HepG2 (cell line): Measurements from ENCODE around the gene HPS3. TPM values are rescaled to one million over a fixed set of nuclear protein-coding genes. Genes with fewer than 3 reads are reported as not detected.

Source experiments
- ARNT ChIP-seq: fragments of 450-650 bp; IDR thresholded peaks from 2 replicates; pipeline ENCODE4 v1.6.1; 2017
- ATF6 ChIP-seq: sonication (generic); formaldehyde crosslinking; conservative IDR thresholded peaks from 2 replicates; pipeline ENCODE4 v1.4.0; 2020; ENCODE audit warnings: missing genetic modification reagents
- ATF7-NPFF ChIP-seq: sonication (generic); formaldehyde crosslinking; IDR thresholded peaks from 2 replicates; pipeline ENCODE4 v1.8.1; 2023; ENCODE audit warnings: mild to moderate bottlenecking, low read depth, missing genetic modification reagents, moderate library complexity
- CBX5 ChIP-seq: sonication (generic); formaldehyde crosslinking; IDR thresholded peaks from 2 replicates; pipeline ENCODE4 v1.4.0; 2020; ENCODE audit warnings: missing genetic modification reagents, borderline replicate concordance
- ETV6 ChIP-seq: sonication (generic); formaldehyde crosslinking; conservative IDR thresholded peaks from 2 replicates; pipeline ENCODE4 v1.4.0; 2020; ENCODE audit warnings: missing genetic modification reagents
- GFI1 ChIP-seq: sonication (generic); formaldehyde crosslinking; IDR thresholded peaks from 2 replicates; pipeline ENCODE4 v1.5.0; 2020; ENCODE audit warnings: missing genetic modification reagents, mild to moderate bottlenecking, borderline replicate concordance
- HINFP ChIP-seq: sonication (generic); formaldehyde crosslinking; IDR thresholded peaks from 2 replicates; pipeline ENCODE4 v1.4.0; 2020; ENCODE audit warnings: low read depth, mild to moderate bottlenecking, missing genetic modification reagents
- HOXD1 ChIP-seq: sonication (generic); formaldehyde crosslinking; IDR thresholded peaks from 2 replicates; pipeline ENCODE4 v1.5.0; 2020; ENCODE audit warnings: missing genetic modification reagents
- IRF1 ChIP-seq: sonication (generic); formaldehyde crosslinking; IDR thresholded peaks from 2 replicates; pipeline ENCODE4 v1.4.0; 2020; ENCODE audit warnings: low read depth, mild to moderate bottlenecking, missing genetic modification reagents
- MZF1 ChIP-seq: sonication (generic); formaldehyde crosslinking; IDR thresholded peaks from 2 replicates; pipeline ENCODE4 v1.8.1; 2023; ENCODE audit warnings: mild to moderate bottlenecking, missing genetic modification reagents, borderline replicate concordance
- NFAT5 ChIP-seq: sonication (generic); formaldehyde crosslinking; IDR thresholded peaks from 2 replicates; pipeline ENCODE4 v1.4.0; 2020; ENCODE audit warnings: missing genetic modification reagents
- PHF20 ChIP-seq: sonication (generic); formaldehyde crosslinking; IDR thresholded peaks from 2 replicates; pipeline ENCODE4 v1.5.0; 2020; ENCODE audit warnings: mild to moderate bottlenecking, missing genetic modification reagents
- POLR2A ChIP-seq, 2 experiments: IDR thresholded peaks; 2 replicates each; pipeline ENCODE4 v1.6.1; 2011; ENCODE audit warnings: low read depth in 2 of 2, low read length in 2 of 2, mild to moderate bottlenecking in 1 of 2, moderate library complexity in 1 of 2; ENCODE audit not compliant: insufficient read depth in 1 of 2
- RAD21 ChIP-seq: fragments of 450-650 bp; formaldehyde crosslinking; IDR thresholded peaks from 2 replicates; pipeline ENCODE4 v1.5.0; 2020; ENCODE audit warnings: mild to moderate bottlenecking
- TBL1XR1 ChIP-seq: fragments of 150-350 bp; IDR thresholded peaks from 2 replicates; pipeline ENCODE4 v1.6.1; 2014; ENCODE audit warnings: borderline replicate concordance, low read length; ENCODE audit not compliant: partially characterized antibody
- ZBTB1 ChIP-seq: sonication (generic); formaldehyde crosslinking; IDR thresholded peaks from 2 replicates; pipeline ENCODE4 v1.4.0; 2020; ENCODE audit warnings: missing genetic modification reagents, borderline replicate concordance
- ZNF577 ChIP-seq: sonication (generic); formaldehyde crosslinking; IDR thresholded peaks from 2 replicates; pipeline ENCODE4 v1.4.0; 2020; ENCODE audit warnings: mild to moderate bottlenecking, low read depth, missing genetic modification reagents, borderline replicate concordance
- ZNF597 ChIP-seq: sonication (generic); formaldehyde crosslinking; IDR thresholded peaks from 2 replicates; pipeline ENCODE4 v1.5.0; 2020; ENCODE audit warnings: missing genetic modification reagents
- ZSCAN9 ChIP-seq: IDR thresholded peaks from 2 replicates; pipeline ENCODE4 v1.6.1; 2016; ENCODE audit warnings: borderline replicate concordance
- polyA plus RNA-seq, 8 experiments: library from polyadenylated mRNA; depleted of rRNA in 3 of 8; stranded (reverse) in 7 of 8; unstranded in 1 of 8; fragments of >200 nt; fragmentation: Illumina TruSeq in 4 of 8; extraction: Trizol in 4 of 8; gene quantifications; 2 replicates each; pipeline versions ENCODE4 v1.2.1 to v1.2.3, GENCODE V29; 2011 to 2016; ENCODE audit warnings: low read depth in 4 of 8, missing spikeins in 1 of 8, mixed read lengths in 1 of 8; ENCODE audit not compliant: insufficient read depth in 1 of 8
- total RNA-seq, 5 experiments: library from RNA; depleted of rRNA; stranded (reverse); fragments of >200 nt; fragmentation: Illumina TruSeq; extraction: Trizol; gene quantifications; 2 replicates each; pipeline ENCODE4 v1.2.3, GENCODE V29; 2016; ENCODE audit warnings: low read depth in 1 of 5

HPS3 gene
- total and polyA plus RNA-seq, 2 of the 13 experiments (the other 11 are each of a cell fraction or from before 2014, with no cell fraction given) = 9.5 to 18.9 TPM

GRCh38 chr3:149086232-149086988, 43.0 kb upstream of the HPS3 start, which contains the start of gene HLTF (continued):
- TF ChIP-seq NFAT5 (peak; percentile 96), HOXD1 (CRISPR knock-in tag) (peak; percentile 83), ETV6 (CRISPR knock-in tag) (no peak), ZNF597 (CRISPR knock-in tag) (no peak), ZNF577 (CRISPR knock-in tag) (peak; percentile 76; the same call in 1 of the 2 replicates), MZF1 (no peak), CBX5 (CRISPR knock-in tag) (peak; percentile 70; the same call in 1 of the 2 replicates), GFI1 (peak; percentile 73; the same call in 1 of the 2 replicates), ATF6 (CRISPR knock-in tag) (0 out of 2 replicates have a peak, but pooled peaks have one; percentile 36), TBL1XR1 (no peak), ZSCAN9 (CRISPR knock-in tag) (peak; percentile 84), ZBTB1 (CRISPR knock-in tag) (no peak), ATF7-NPFF (CRISPR knock-in tag) (peak; percentile 96), ARNT (no peak), IRF1 (CRISPR knock-in tag) (no peak), RAD21 (CRISPR knock-in tag) (0 out of 2 replicates have a peak, but pooled peaks have one; percentile 16), POLR2A (IDR thresholded peaks at IDR 0.05; ENCODE audit: insufficient read depth in 1 of 2, low read depth in 2 of 2, low read length in 2 of 2) (peak; percentile 40 to 75; a peak in 3 of 4 replicates), PHF20 (peak; percentile 47; the same call in 1 of the 2 replicates), HINFP (CRISPR knock-in tag) (peak; percentile 84)
